Endodermal cell (in vitro differentiated cells): Measurements from ENCODE around the gene TRERF1. TPM values are rescaled to one million over a fixed set of nuclear protein-coding genes. Genes with fewer than 3 reads are reported as not detected.

ENCODE experiments used
- DNase-seq: peaks from one replicate; pipeline ENCODE4 v3.0.0-alpha.2; 2017
- H3K27ac ChIP-seq: 2 replicates; pipeline ENCODE4 v1.5.1; 2013; ENCODE audit warnings: mild to moderate bottlenecking, low read depth, low read length, moderate library complexity
- H3K27me3 ChIP-seq: 2 replicates; pipeline ENCODE4 v1.6.1; 2013; ENCODE audit warnings: mild to moderate bottlenecking, low read length, moderate library complexity; ENCODE audit not compliant: insufficient read depth, control insufficient read depth, poor library complexity, severe bottlenecking
- H3K36me3 ChIP-seq: 2 replicates; pipeline ENCODE4 v1.7.0; 2013; ENCODE audit warnings: mild to moderate bottlenecking, low read length, moderate library complexity; ENCODE audit not compliant: control insufficient read depth, insufficient read depth
- H3K4me1 ChIP-seq: one replicate; pipeline ENCODE4 v1.7.0; 2013; ENCODE audit warnings: low read length; ENCODE audit not compliant: control insufficient read depth, insufficient read depth
- H3K4me3 ChIP-seq: 2 replicates; pipeline ENCODE4 v1.5.1; 2013; ENCODE audit warnings: mild to moderate bottlenecking, low read length, moderate library complexity
- H3K9ac ChIP-seq: 2 replicates; pipeline ENCODE4 v1.6.1; 2013; ENCODE audit warnings: mild to moderate bottlenecking, low read length, moderate library complexity; ENCODE audit not compliant: poor library complexity, severe bottlenecking; ENCODE audit errors: extremely low read depth
- H3K9me3 ChIP-seq: 2 replicates; pipeline ENCODE4 v1.6.1; 2013; ENCODE audit warnings: mild to moderate bottlenecking, low read length, moderate library complexity; ENCODE audit not compliant: control insufficient read depth
- H3K27ac Mint-ChIP-seq: 2 replicates; pipeline ENCODE4 v1.8.0; 2020; ENCODE audit warnings: mixed read lengths
- H3K27me3 Mint-ChIP-seq: 2 replicates; pipeline ENCODE4 v1.8.0; 2021; ENCODE audit warnings: mild to moderate bottlenecking, mixed read lengths; ENCODE audit not compliant: insufficient read depth
- H3K36me3 Mint-ChIP-seq: 2 replicates; pipeline ENCODE4 v1.8.0; 2020; ENCODE audit warnings: low read depth, mixed read lengths
- H3K4me1 Mint-ChIP-seq: 2 replicates; pipeline ENCODE4 v1.8.0; 2020; ENCODE audit warnings: mixed read lengths
- H3K4me3 Mint-ChIP-seq: 2 replicates; pipeline ENCODE4 v1.8.0; 2020; ENCODE audit warnings: mild to moderate bottlenecking, moderate library complexity, mixed read lengths
- H3K9me3 Mint-ChIP-seq: 2 replicates; pipeline ENCODE4 v1.8.0; 2020; ENCODE audit warnings: mild to moderate bottlenecking, mixed read lengths
- CTCF ChIP-seq: fragments of 200-600 bp; sonication (generic); conservative IDR thresholded peaks from 2 replicates; pipeline ENCODE4 v1.5.0; 2021; ENCODE audit warnings: antibody characterized with exemption, mild to moderate bottlenecking
- WGBS, 2 experiments: methylation state at CpG; one replicate each; pipeline versions ENCODE4 v1.1.5 to v1.1.7; 2013; ENCODE audit warnings: missing lambda C conversion rate in 2 of 2, mixed read lengths in 1 of 2; ENCODE audit not compliant: insufficient coverage in 1 of 2, insufficient read length in 1 of 2; 5-methylcytosine and 5-hydroxymethylcytosine counted together
- total RNA-seq, 2 donors: library from RNA; stranded (reverse); fragmentation: NEBNext Ultra II Directional in 1 of 2; extraction: Animal tissue kit (Norgen Biotek cat#: 25700) in 1 of 2; gene quantifications; 2 replicates in 1 of 2; 3 replicates in 1 of 2; pipeline ENCODE4 v1.2.1, GENCODE V29; 2021

TRERF1 gene
- total RNA-seq, 2 donors from 2014 or later, result 4.7 to 5.3 TPM

- no peak for TF ChIP-seq CTCF
- no peaks in the 10 kb centered on the region for H3K4me1 ChIP-seq
- no peaks in the 10 kb centered on the region for H3K9me3 Mint-ChIP-seq
- no peak overlapping the region for H3K4me3 Mint-ChIP-seq
- H3K4me3 ChIP-seq, result no peak overlapping the region
- no peak overlapping the region for H3K27ac Mint-ChIP-seq
- H3K9ac ChIP-seq, result no peak overlapping the region
- H3K9me3 ChIP-seq, result no peaks in the 10 kb centered on the region
- 57 to 63% methylated on average over 1 to 3 of the region's 3 CpGs for WGBS, 2 experiments
- H3K4me1 Mint-ChIP-seq, result peaks cover 22% of the 10 kb centered on the region
- H3K36me3 Mint-ChIP-seq, result peaks cover 18% of the 10 kb centered on the region
- H3K27me3 ChIP-seq, result no peaks in the 10 kb centered on the region
- no peak for DNase-seq
- H3K36me3 ChIP-seq, result peaks cover 11% of the 10 kb centered on the region
- no peak overlapping the region for H3K27ac ChIP-seq
- H3K27me3 Mint-ChIP-seq, result no peaks in the 10 kb centered on the region
Measured at GRCh38 chr6:42201382-42201781, 250.3 kb downstream of the TRERF1 start.

- no peak overlapping the region for H3K27ac Mint-ChIP-seq
- H3K9me3 Mint-ChIP-seq, result no peaks in the 10 kb centered on the region
- H3K4me3 Mint-ChIP-seq, result no peak overlapping the region
- no peaks in the 10 kb centered on the region for H3K9me3 ChIP-seq
- no peak overlapping the region for H3K27ac ChIP-seq
- no peak overlapping the region for H3K9ac ChIP-seq
- no peak overlapping the region for H3K4me3 ChIP-seq
- WGBS, 2 experiments, result 92 to 100% methylated on average over 1 of the region's 1 CpG
- H3K4me1 Mint-ChIP-seq, result peaks cover 22% of the 10 kb centered on the region
- H3K27me3 ChIP-seq, result no peaks in the 10 kb centered on the region
- no peaks in the 10 kb centered on the region for H3K36me3 ChIP-seq
- H3K36me3 Mint-ChIP-seq, result peaks cover 9% of the 10 kb centered on the region
- H3K27me3 Mint-ChIP-seq, result no peaks in the 10 kb centered on the region
- DNase-seq, result no peak
- TF ChIP-seq CTCF, result no peak
- no peaks in the 10 kb centered on the region for H3K4me1 ChIP-seq
Measured at GRCh38 chr6:42200035-42200434, 251.7 kb downstream of the TRERF1 start.

- no peak overlapping the region for H3K4me3 ChIP-seq
- Mint-ChIP-seq H3K36me3 (peaks cover 2% of the 10 kb centered on the region), H3K4me1 (peaks cover 22% of the 10 kb centered on the region), H3K9me3 (no peaks in the 10 kb centered on the region), H3K27me3 (no peaks in the 10 kb centered on the region), H3K4me3 (no peak overlapping the region), H3K27ac (no peak overlapping the region)
- no peaks in the 10 kb centered on the region for H3K4me1 ChIP-seq
- WGBS, 2 experiments, result 92 to 95% methylated on average over 5 of the region's 5 CpGs
- H3K9ac ChIP-seq, result no peak overlapping the region
- no peak for DNase-seq
- no peak for TF ChIP-seq CTCF
- H3K36me3 ChIP-seq, result no peaks in the 10 kb centered on the region
- no peaks in the 10 kb centered on the region for H3K27me3 ChIP-seq
- H3K9me3 ChIP-seq, result no peaks in the 10 kb centered on the region
- no peak overlapping the region for H3K27ac ChIP-seq
Measured at GRCh38 chr6:42199106-42199981, 252.4 kb downstream of the TRERF1 start.
